T-helper 2 cell treated with Interferon-gamma antibody and Interleukin-4, amounts not matched to agents 5 μg/mL and 100 μg/mL, for 36 hours (primary cell): ENCODE results near the gene RHOC.

Experiments
- DNase-seq: peaks from one replicate; pipeline ENCODE4 v3.0.0; 2021; ENCODE audit warnings: low spot score
- H3K27ac Mint-ChIP-seq: one replicate; pipeline ENCODE4 v1.8.0; 2021; ENCODE audit warnings: mild to moderate bottlenecking, mixed read lengths
- H3K27me3 Mint-ChIP-seq: one replicate; pipeline ENCODE4 v1.8.0; 2021; ENCODE audit warnings: low read depth, mixed read lengths
- H3K36me3 Mint-ChIP-seq: one replicate; pipeline ENCODE4 v1.8.0; 2021; ENCODE audit warnings: low read depth, mixed read lengths
- H3K4me1 Mint-ChIP-seq: one replicate; pipeline ENCODE4 v1.8.0; 2021; ENCODE audit warnings: low read depth, mixed read lengths
- H3K4me3 Mint-ChIP-seq: one replicate; pipeline ENCODE4 v1.8.0; 2022; ENCODE audit warnings: mild to moderate bottlenecking, moderate library complexity, mixed read lengths
- H3K9me3 Mint-ChIP-seq: one replicate; pipeline ENCODE4 v1.8.0; 2021; ENCODE audit warnings: mixed read lengths

Gene RHOC

GRCh38 chr1:112712701-112713128 is 5.8 kb upstream of the RHOC start:
- Mint-ChIP-seq H3K36me3 (no peaks in the 10 kb centered on the region), H3K27me3 (peaks cover 46% of the 10 kb centered on the region), H3K27ac (no peak overlapping the region), H3K9me3 (no peaks in the 10 kb centered on the region), H3K4me3 (no peak overlapping the region), H3K4me1 (peaks cover 23% of the 10 kb centered on the region)
- DNase-seq, result no peak

- peaks cover 26% of the 10 kb centered on the region for H3K4me1 Mint-ChIP-seq
- H3K27me3 Mint-ChIP-seq, result peaks cover 46% of the 10 kb centered on the region
- no peak overlapping the region for H3K27ac Mint-ChIP-seq
- no peak for DNase-seq
- H3K9me3 Mint-ChIP-seq, result no peaks in the 10 kb centered on the region
- H3K4me3 Mint-ChIP-seq, result no peak overlapping the region
- no peaks in the 10 kb centered on the region for H3K36me3 Mint-ChIP-seq
These were observed 5.3 kb upstream of the RHOC start for GRCh38 chr1:112712191-112712590.

GRCh38 chr1:112711670-112712069 is 4.7 kb upstream of the RHOC start:
- H3K4me3 Mint-ChIP-seq, result no peak overlapping the region
- peaks cover 42% of the 10 kb centered on the region for H3K27me3 Mint-ChIP-seq
- no peak overlapping the region for H3K27ac Mint-ChIP-seq
- no peaks in the 10 kb centered on the region for H3K36me3 Mint-ChIP-seq
- no peak for DNase-seq
- no peaks in the 10 kb centered on the region for H3K9me3 Mint-ChIP-seq
- H3K4me1 Mint-ChIP-seq, result peaks cover 24% of the 10 kb centered on the region

- DNase-seq, result no peak
- H3K4me1 Mint-ChIP-seq, result peaks cover 20% of the 10 kb centered on the region
- no peak overlapping the region for H3K4me3 Mint-ChIP-seq
- no peaks in the 10 kb centered on the region for H3K9me3 Mint-ChIP-seq
- peaks cover 38% of the 10 kb centered on the region for H3K27me3 Mint-ChIP-seq
- no peak overlapping the region for H3K27ac Mint-ChIP-seq
- H3K36me3 Mint-ChIP-seq, result no peaks in the 10 kb centered on the region
These were observed 4.1 kb upstream of the RHOC start for GRCh38 chr1:112711041-112711440.

- Mint-ChIP-seq H3K36me3 (no peaks in the 10 kb centered on the region), H3K9me3 (no peaks in the 10 kb centered on the region), H3K27me3 (peaks cover 38% of the 10 kb centered on the region), H3K4me3 (no peak overlapping the region), H3K4me1 (peaks cover 18% of the 10 kb centered on the region), H3K27ac (no peak overlapping the region)
- no peak for DNase-seq
These were observed 3.7 kb upstream of the RHOC start for GRCh38 chr1:112710586-112710985.

GRCh38 chr1:112710159-112710558 is 3.2 kb upstream of the RHOC start:
- H3K36me3 Mint-ChIP-seq, result no peaks in the 10 kb centered on the region
- no peak overlapping the region for H3K4me3 Mint-ChIP-seq
- H3K4me1 Mint-ChIP-seq, result peaks cover 21% of the 10 kb centered on the region
- no peaks in the 10 kb centered on the region for H3K9me3 Mint-ChIP-seq
- no peak for DNase-seq
- H3K27me3 Mint-ChIP-seq, result peaks cover 38% of the 10 kb centered on the region
- H3K27ac Mint-ChIP-seq, result no peak overlapping the region

- Mint-ChIP-seq H3K4me3 (no peak overlapping the region), H3K4me1 (peaks cover 28% of the 10 kb centered on the region), H3K9me3 (no peaks in the 10 kb centered on the region), H3K27me3 (peaks cover 27% of the 10 kb centered on the region), H3K36me3 (no peaks in the 10 kb centered on the region), H3K27ac (no peak overlapping the region)
- DNase-seq, result no peak
These were observed 1.6 kb upstream of the RHOC start for GRCh38 chr1:112708489-112708888.

- no peak for DNase-seq
- peaks cover 22% of the 10 kb centered on the region for H3K27me3 Mint-ChIP-seq
- H3K9me3 Mint-ChIP-seq, result no peaks in the 10 kb centered on the region
- no peak overlapping the region for H3K27ac Mint-ChIP-seq
- peaks cover 30% of the 10 kb centered on the region for H3K4me1 Mint-ChIP-seq
- H3K36me3 Mint-ChIP-seq, result peaks cover 1% of the 10 kb centered on the region
- peak overlapping the region; percentile 87 for H3K4me3 Mint-ChIP-seq
These were observed 1.1 kb upstream of the RHOC start for GRCh38 chr1:112708002-112708448.

GRCh38 chr1:112707221-112708001 is 484 bp upstream of the RHOC start:
- Mint-ChIP-seq H3K27ac (peak overlapping the region; percentile 65), H3K4me3 (peak overlapping the region; percentile 87), H3K36me3 (peaks cover 7% of the 10 kb centered on the region), H3K4me1 (peaks cover 37% of the 10 kb centered on the region), H3K9me3 (no peaks in the 10 kb centered on the region), H3K27me3 (peaks cover 17% of the 10 kb centered on the region)
- DNase-seq, result peak; percentile 72

- H3K4me1 Mint-ChIP-seq, result peaks cover 59% of the 10 kb centered on the region
- peak; percentile 73 for DNase-seq
These were observed 1.8 kb downstream of the RHOC start for GRCh38 chr1:112704934-112705627.

GRCh38 chr1:112704391-112704933 is 2.5 kb downstream of the RHOC start:
- Mint-ChIP-seq H3K27me3 (peaks cover 10% of the 10 kb centered on the region), H3K36me3 (peaks cover 25% of the 10 kb centered on the region), H3K9me3 (no peaks in the 10 kb centered on the region), H3K27ac (peak overlapping the region; percentile 93), H3K4me1 (peaks cover 63% of the 10 kb centered on the region), H3K4me3 (peak overlapping the region; percentile 87)
- DNase-seq, result peak; percentile 35

More at GRCh38 chr1:112704934-112705627, 1.8 kb downstream of the RHOC start:
- H3K4me3 Mint-ChIP-seq, result peak overlapping the region; percentile 87
- H3K9me3 Mint-ChIP-seq, result no peaks in the 10 kb centered on the region
- peaks cover 18% of the 10 kb centered on the region for H3K36me3 Mint-ChIP-seq
- H3K27ac Mint-ChIP-seq, result peak overlapping the region; percentile 93
- peaks cover 12% of the 10 kb centered on the region for H3K27me3 Mint-ChIP-seq

GRCh38 chr1:112703706-112704105 is 3.2 kb downstream of the RHOC start:
- DNase-seq, result no peak
- peaks cover 5% of the 10 kb centered on the region for H3K27me3 Mint-ChIP-seq
- H3K9me3 Mint-ChIP-seq, result no peaks in the 10 kb centered on the region
- peak overlapping the region; percentile 93 for H3K27ac Mint-ChIP-seq
- H3K36me3 Mint-ChIP-seq, result peaks cover 31% of the 10 kb centered on the region
- H3K4me3 Mint-ChIP-seq, result peak overlapping the region; percentile 87
- H3K4me1 Mint-ChIP-seq, result peaks cover 67% of the 10 kb centered on the region

GRCh38 chr1:112702420-112703261 is 4.3 kb downstream of the RHOC start:
- peaks cover 32% of the 10 kb centered on the region for H3K36me3 Mint-ChIP-seq
- H3K27ac Mint-ChIP-seq, result peak overlapping the region; percentile 79
- H3K9me3 Mint-ChIP-seq, result no peaks in the 10 kb centered on the region
- peaks cover 63% of the 10 kb centered on the region for H3K4me1 Mint-ChIP-seq
- no peaks in the 10 kb centered on the region for H3K27me3 Mint-ChIP-seq
- peak overlapping the region; percentile 47 for H3K4me3 Mint-ChIP-seq
- no peak for DNase-seq
